WI38 (cell line): ENCODE results near the gene ACOT9.
"Not testable (repeated sequence)": the region's sequence is repeated elsewhere in the genome, so short reads cannot be mapped to it uniquely, and the experiment has no call there.

Source experiments
- H3K4me3 ChIP-seq: 2 replicates; pipeline ENCODE4 v1.5.1; 2011; ENCODE audit warnings: low read depth, mild to moderate bottlenecking, control low read depth, low read length
- CTCF ChIP-seq: IDR thresholded peaks from 2 replicates; pipeline ENCODE4 v1.5.1; 2012; ENCODE audit warnings: low read depth, mild to moderate bottlenecking, control low read depth, low read length

ACOT9 gene

GRCh38 chrX:23666282-23666681 lies 76.8 kb downstream of the ACOT9 start:
- no peak for TF ChIP-seq CTCF
- no peak overlapping the region for H3K4me3 ChIP-seq

- TF ChIP-seq CTCF, result no peak
- H3K4me3 ChIP-seq, result no peak overlapping the region
Measured at GRCh38 chrX:23664496-23664895, 78.6 kb downstream of the ACOT9 start.

GRCh38 chrX:23662853-23663252 lies 80.2 kb downstream of the ACOT9 start:
- no peak overlapping the region for H3K4me3 ChIP-seq
- no peak for TF ChIP-seq CTCF

- TF ChIP-seq CTCF, result no peak
- H3K4me3 ChIP-seq, result no peak overlapping the region
Measured at GRCh38 chrX:23662187-23662586, 80.9 kb downstream of the ACOT9 start.

GRCh38 chrX:23661671-23662070 lies 81.4 kb downstream of the ACOT9 start:
- TF ChIP-seq CTCF, result no peak
- H3K4me3 ChIP-seq, result no peak overlapping the region

GRCh38 chrX:23660766-23661132 lies 82.3 kb downstream of the ACOT9 start:
- no peak for TF ChIP-seq CTCF
- no peak overlapping the region for H3K4me3 ChIP-seq

- H3K4me3 ChIP-seq, result not testable (repeated sequence)
Measured at GRCh38 chrX:23660083-23660765, 82.9 kb downstream of the ACOT9 start.

GRCh38 chrX:23659339-23659738 lies 83.7 kb downstream of the ACOT9 start:
- no peak for TF ChIP-seq CTCF
- no peak overlapping the region for H3K4me3 ChIP-seq
